DND-41 (cell line): Measurements from ENCODE around the gene GPRC5B.

Experiments used
- ATAC-seq: fragments of 200-7000 bp; cut with Tn5 transposase; 3 replicates; pipeline ENCODE4 v1.9.1; 2021; ENCODE audit warnings: low read depth; ENCODE audit not compliant: insufficient read depth
- DNase-seq: peaks from one replicate; pipeline ENCODE4 v3.0.0-alpha.2; 2020
- H2AFZ ChIP-seq: 2 replicates; pipeline ENCODE4 v1.6.0; 2012; ENCODE audit warnings: low read depth, low read length
- H3K27ac ChIP-seq: 2 replicates; pipeline ENCODE4 v1.5.1; 2012; ENCODE audit warnings: low read length, inconsistent platforms
- H3K27me3 ChIP-seq: fragments of 200-600 bp; sonication (generic); 2 replicates; pipeline ENCODE4 v1.6.0; 2012; ENCODE audit warnings: low read length, mild to moderate bottlenecking, inconsistent platforms; ENCODE audit not compliant: insufficient read depth, poor library complexity
- H3K36me3 ChIP-seq: 2 replicates; pipeline ENCODE4 v1.5.1; 2012; ENCODE audit warnings: low read length, inconsistent platforms; ENCODE audit not compliant: insufficient read depth
- H3K4me1 ChIP-seq: 2 replicates; pipeline ENCODE4 v1.5.1; 2012; ENCODE audit warnings: mild to moderate bottlenecking, low read length; ENCODE audit not compliant: insufficient read depth
- H3K4me2 ChIP-seq: 2 replicates; pipeline ENCODE4 v1.6.0; 2012; ENCODE audit warnings: mild to moderate bottlenecking, moderate library complexity, low read length, inconsistent platforms; ENCODE audit not compliant: insufficient read depth
- H3K4me3 ChIP-seq, 2 experiments: fragments of 200-600 bp in 1 of 2; shearing (Covaris generic) in 1 of 2; 2 replicates each; pipeline ENCODE4 v1.5.1; 2012 to 2016; ENCODE audit warnings: inconsistent platforms in 2 of 2, low read length in 2 of 2, mild to moderate bottlenecking in 2 of 2, low read depth in 1 of 2, moderate library complexity in 1 of 2
- H3K79me2 ChIP-seq: 2 replicates; pipeline ENCODE4 v1.6.0; 2012; ENCODE audit warnings: low read length, inconsistent platforms; ENCODE audit not compliant: insufficient read depth
- H3K9ac ChIP-seq: 2 replicates; pipeline ENCODE4 v1.6.0; 2012; ENCODE audit warnings: low read depth, mild to moderate bottlenecking, inconsistent platforms, low read length, moderate library complexity
- H3K9me3 ChIP-seq: 2 replicates; pipeline ENCODE4 v1.5.1; 2012; ENCODE audit warnings: low read length, moderate library complexity, mild to moderate bottlenecking, inconsistent platforms; ENCODE audit not compliant: insufficient read depth, severe bottlenecking
- H4K20me1 ChIP-seq: 2 replicates; pipeline ENCODE4 v1.6.0; 2012; ENCODE audit warnings: low read length; ENCODE audit not compliant: insufficient read depth
- EZH2 ChIP-seq: IDR thresholded peaks from 3 replicates; pipeline ENCODE4 v1.6.1; 2012; ENCODE audit warnings: borderline replicate concordance, low read depth, mild to moderate bottlenecking, moderate library complexity, low read length, inconsistent platforms; ENCODE audit not compliant: severe bottlenecking
- TF ChIP-seq, protein P1 (sequence below): IDR thresholded peaks from 2 replicates; pipeline ENCODE4 v1.5.1; 2012; ENCODE audit warnings: borderline replicate concordance, low read length, moderate library complexity, mild to moderate bottlenecking; ENCODE audit not compliant: poor library complexity, severe bottlenecking; ENCODE audit errors: extremely low read depth

Gene GPRC5B

DNA sequence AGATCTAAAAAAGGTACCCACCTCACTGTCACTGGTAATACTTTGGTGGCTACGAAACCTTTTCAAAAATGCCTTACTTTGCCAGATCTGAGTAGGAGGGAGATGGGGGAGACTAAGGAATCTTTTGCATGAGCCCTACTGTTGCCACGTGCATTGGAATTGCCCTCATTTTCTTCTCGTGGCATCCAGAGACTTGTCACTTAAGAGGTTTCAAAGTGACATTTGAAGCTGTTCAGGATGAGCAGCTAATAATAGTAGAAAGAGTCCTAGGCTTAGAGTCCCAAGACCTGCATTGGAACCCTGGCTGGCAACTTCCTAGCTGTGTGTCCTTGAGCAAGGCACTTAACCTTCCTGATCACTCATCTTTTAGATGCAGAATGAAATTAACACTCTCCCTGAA, 43.5 kb downstream of the GPRC5B start:
- no peak for DNase-seq
- Histone ChIP-seq H3K27ac (no peak overlapping the region), H3K79me2 (no peaks in the 10 kb centered on the region), H3K9me3 (no peaks in the 10 kb centered on the region), H4K20me1 (no peaks in the 10 kb centered on the region), H2AFZ (no peak overlapping the region), H3K27me3 (no peaks in the 10 kb centered on the region), H3K4me3 (no peak overlapping the region), H3K4me1 (no peaks in the 10 kb centered on the region), H3K9ac (no peak overlapping the region), H3K36me3 (no peaks in the 10 kb centered on the region), H3K4me2 (no peak overlapping the region)
- no peak for ATAC-seq
- TF ChIP-seq, protein P1, sequence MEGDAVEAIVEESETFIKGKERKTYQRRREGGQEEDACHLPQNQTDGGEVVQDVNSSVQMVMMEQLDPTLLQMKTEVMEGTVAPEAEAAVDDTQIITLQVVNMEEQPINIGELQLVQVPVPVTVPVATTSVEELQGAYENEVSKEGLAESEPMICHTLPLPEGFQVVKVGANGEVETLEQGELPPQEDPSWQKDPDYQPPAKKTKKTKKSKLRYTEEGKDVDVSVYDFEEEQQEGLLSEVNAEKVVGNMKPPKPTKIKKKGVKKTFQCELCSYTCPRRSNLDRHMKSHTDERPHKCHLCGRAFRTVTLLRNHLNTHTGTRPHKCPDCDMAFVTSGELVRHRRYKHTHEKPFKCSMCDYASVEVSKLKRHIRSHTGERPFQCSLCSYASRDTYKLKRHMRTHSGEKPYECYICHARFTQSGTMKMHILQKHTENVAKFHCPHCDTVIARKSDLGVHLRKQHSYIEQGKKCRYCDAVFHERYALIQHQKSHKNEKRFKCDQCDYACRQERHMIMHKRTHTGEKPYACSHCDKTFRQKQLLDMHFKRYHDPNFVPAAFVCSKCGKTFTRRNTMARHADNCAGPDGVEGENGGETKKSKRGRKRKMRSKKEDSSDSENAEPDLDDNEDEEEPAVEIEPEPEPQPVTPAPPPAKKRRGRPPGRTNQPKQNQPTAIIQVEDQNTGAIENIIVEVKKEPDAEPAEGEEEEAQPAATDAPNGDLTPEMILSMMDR = no peak
- no peak for TF ChIP-seq EZH2

DNA sequence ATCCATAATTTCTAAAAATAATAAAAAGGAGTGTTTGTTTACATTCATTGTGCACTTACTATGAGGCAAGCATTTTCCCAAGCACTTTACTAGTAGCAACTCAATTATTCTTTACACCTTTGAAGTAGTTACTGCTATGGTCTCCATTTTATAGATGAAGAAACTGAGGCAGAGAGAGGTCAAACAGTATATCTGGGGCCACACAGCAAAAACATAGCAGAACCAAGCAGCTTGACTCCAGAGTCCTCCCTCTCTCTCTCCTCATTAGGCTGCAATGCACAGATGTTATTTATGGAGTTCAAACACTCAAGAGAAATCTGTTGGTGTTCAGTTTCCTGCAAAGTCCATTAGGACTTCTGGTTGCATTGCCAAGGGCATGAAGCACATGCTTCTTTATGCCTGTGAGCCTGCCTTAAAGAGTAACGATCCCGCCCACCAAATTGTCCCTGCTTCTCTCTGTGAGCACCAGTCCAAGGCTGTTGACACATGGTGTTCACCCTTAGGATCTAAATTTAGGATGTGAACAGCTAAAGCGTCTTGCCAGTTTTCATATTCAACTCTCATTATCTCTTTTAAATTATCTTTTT, 44.0 kb downstream of the GPRC5B start:
- Histone ChIP-seq H3K27me3 (no peaks in the 10 kb centered on the region), H3K9me3 (no peaks in the 10 kb centered on the region), H3K9ac (no peak overlapping the region), H2AFZ (no peak overlapping the region), H3K79me2 (no peaks in the 10 kb centered on the region), H3K4me1 (no peaks in the 10 kb centered on the region), H3K27ac (no peak overlapping the region), H3K4me3 (no peak overlapping the region), H3K36me3 (no peaks in the 10 kb centered on the region), H3K4me2 (no peak overlapping the region), H4K20me1 (no peaks in the 10 kb centered on the region)
- ATAC-seq (no peak), DNase-seq (no peak)
- TF ChIP-seq EZH2 = no peak
- TF ChIP-seq, protein P1 = no peak

DNA sequence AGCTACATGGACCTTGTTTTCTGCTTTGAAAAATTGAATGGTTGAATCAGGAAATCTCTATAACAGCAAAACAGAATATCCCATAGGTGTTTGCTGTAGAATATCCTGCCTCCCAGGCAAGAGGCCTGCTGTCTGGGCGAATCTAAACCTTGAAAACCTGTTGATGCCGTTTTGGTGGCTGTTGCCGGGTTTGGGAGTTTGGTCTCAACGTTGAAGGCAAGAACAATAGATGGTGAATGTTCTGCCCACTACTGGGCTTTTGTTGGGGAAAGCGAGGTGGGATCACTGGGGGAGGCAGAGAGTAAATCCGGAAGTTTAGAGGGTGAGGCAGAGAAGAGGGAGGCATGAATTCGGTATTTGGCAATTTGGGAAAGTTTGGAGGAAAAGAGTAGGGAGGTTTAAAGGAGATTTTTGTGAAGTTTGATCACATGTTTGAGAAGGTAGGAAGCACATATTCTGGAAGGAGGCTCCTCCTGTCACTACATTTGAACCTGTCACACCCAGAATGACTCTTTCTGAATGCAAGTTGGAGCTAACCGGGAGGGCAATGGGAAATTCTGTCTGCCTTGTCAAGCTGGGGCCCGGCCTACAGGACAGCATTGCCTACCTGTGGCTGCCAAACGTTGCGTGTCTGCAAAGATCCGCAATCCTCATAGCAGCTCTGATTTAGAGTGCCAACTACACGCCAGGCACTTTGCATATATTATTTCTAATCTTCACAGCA, 46.5 kb downstream of the GPRC5B start:
- no peak overlapping the region for H2AFZ ChIP-seq
- H3K4me2 ChIP-seq = no peak overlapping the region

More for the DNA sequence above, 46.5 kb downstream of the GPRC5B start:
- no peaks in the 10 kb centered on the region for H3K36me3 ChIP-seq
- no peak for ATAC-seq
- no peak for TF ChIP-seq EZH2
- TF ChIP-seq, protein P1 = no peak
- no peaks in the 10 kb centered on the region for H3K4me1 ChIP-seq
- DNase-seq = no peak
- no peaks in the 10 kb centered on the region for H3K79me2 ChIP-seq
- H3K4me3 ChIP-seq = no peak overlapping the region
- H3K27me3 ChIP-seq = no peaks in the 10 kb centered on the region
- H3K9ac ChIP-seq = no peak overlapping the region
- no peaks in the 10 kb centered on the region for H4K20me1 ChIP-seq
- H3K9me3 ChIP-seq = no peaks in the 10 kb centered on the region
- H3K27ac ChIP-seq = no peak overlapping the region
